HepG2 (cell line): Measurements from ENCODE around the gene HAGHL. TPM values are rescaled to one million over a fixed set of nuclear protein-coding genes. Genes with fewer than 3 reads are reported as not detected.

Experiments used
- ATAC-seq: fragments of 200-7000 bp; cut with Tn5 transposase; 3 replicates; pipeline ENCODE4 v1.9.1; 2020; ENCODE audit warnings: mild to moderate bottlenecking, moderate library complexity
- BruUV-seq: library from RNA; stranded (reverse); fragments of 400-500 nt; replicated peaks from 2 replicates; lab custom pipeline; 2021; lab: Mats Ljungman, UMichigan
- CTCF ChIA-PET: fragments of 300-600 bp; formaldehyde crosslinking; extraction: SDS; loops from one replicate; lab custom pipeline; 2021; ENCODE audit warnings: low total read pairs, inconsistent platforms, low intra/inter-chr PET ratio; lab: Yijun Ruan, JAX
- POLR2A ChIA-PET: fragments of 350-600 bp; sonication (Branson Sonifier 250); formaldehyde crosslinking; loops from one replicate; lab custom pipeline; 2020; ENCODE audit warnings: antibody characterized with exemption, inconsistent platforms; lab: Yijun Ruan, JAX
- DNase-seq: peaks from one replicate; pipeline ENCODE4 v3.0.0-alpha.2; 2015; ENCODE audit warnings: low spot score
- FAIRE-seq: peaks from 3 replicates; lab custom pipeline; 2011; peaks lifted over from hg19 to GRCh38; lab: Jason Lieb, UNC
- H2AFZ ChIP-seq: one replicate; pipeline ENCODE4 v1.6.1; 2011; ENCODE audit warnings: low read length, inconsistent platforms
- H3K27ac ChIP-seq: fragments of 300-600 bp; 3 replicates; pipeline ENCODE4 v1.8.0; 2011; ENCODE audit warnings: mixed run types, mild to moderate bottlenecking, mixed read lengths, low read length, inconsistent platforms; ENCODE audit not compliant: insufficient read depth; ENCODE audit errors: extremely low read length
- H3K27me3 ChIP-seq, 2 experiments: fragments of 200-600 bp in 1 of 2; 2 replicates in 1 of 2; 3 replicates in 1 of 2; pipeline versions ENCODE4 v1.6.0 to v1.8.0; 2011; ENCODE audit warnings: low read length in 2 of 2, mild to moderate bottlenecking in 2 of 2, moderate library complexity in 2 of 2, inconsistent platforms in 1 of 2; ENCODE audit not compliant: insufficient read depth in 2 of 2, control insufficient read depth in 1 of 2
- H3K36me3 ChIP-seq, 2 experiments: fragments of 200-600 bp in 1 of 2; replicated peaks in 1 of 2; 2 replicates in 1 of 2; 3 replicates in 1 of 2; pipeline versions ENCODE4 v1.5.1 to v1.8.0; 2011; ENCODE audit warnings: low read length in 2 of 2, inconsistent platforms in 1 of 2; ENCODE audit not compliant: insufficient read depth in 2 of 2, control insufficient read depth in 1 of 2
- H3K4me1 ChIP-seq: 2 replicates; pipeline ENCODE4 v1.5.1; 2012; ENCODE audit warnings: low read length, inconsistent platforms; ENCODE audit not compliant: insufficient read depth
- H3K4me2 ChIP-seq: 2 replicates; pipeline ENCODE4 v1.6.0; 2011; ENCODE audit warnings: low read depth, low read length, inconsistent platforms
- H3K4me3 ChIP-seq, 3 experiments: fragments of 200-600 bp in 1 of 3; sonication (generic), shearing (Covaris generic) in 1 of 3; replicated peaks in 1 of 3; 2 replicates each; pipeline ENCODE4 v1.5.1; 2011 to 2016; ENCODE audit warnings: low read length in 3 of 3, inconsistent platforms in 2 of 3, low read depth in 2 of 3, mild to moderate bottlenecking in 2 of 3, control low read depth in 1 of 3, mixed read lengths in 1 of 3; ENCODE audit not compliant: insufficient read depth in 1 of 3
- H3K79me2 ChIP-seq: one replicate; pipeline ENCODE4 v1.6.1; 2011; ENCODE audit warnings: low read length, inconsistent platforms; ENCODE audit not compliant: insufficient read depth
- H3K9ac ChIP-seq: 2 replicates; pipeline ENCODE4 v1.6.0; 2011; ENCODE audit warnings: mild to moderate bottlenecking, low read depth, low read length, inconsistent platforms; ENCODE audit not compliant: insufficient read depth
- H3K9me3 ChIP-seq: 2 replicates; pipeline ENCODE4 v1.5.1; 2012; ENCODE audit warnings: mild to moderate bottlenecking, low read length
- H4K20me1 ChIP-seq: 2 replicates; pipeline ENCODE4 v1.6.0; 2011; ENCODE audit warnings: inconsistent platforms, mild to moderate bottlenecking, low read length, moderate library complexity; ENCODE audit not compliant: insufficient read depth
- ATF7-NPFF ChIP-seq: sonication (generic); formaldehyde crosslinking; IDR thresholded peaks from 2 replicates; pipeline ENCODE4 v1.8.1; 2023; ENCODE audit warnings: mild to moderate bottlenecking, low read depth, missing genetic modification reagents, moderate library complexity
- BRCA1 ChIP-seq: sonication (generic); formaldehyde crosslinking; IDR thresholded peaks from 2 replicates; pipeline ENCODE4 v1.4.0; 2020; ENCODE audit warnings: missing genetic modification reagents
- CBFB ChIP-seq: sonication (generic); formaldehyde crosslinking; IDR thresholded peaks from 2 replicates; pipeline ENCODE4 v1.4.0; 2020; ENCODE audit warnings: missing genetic modification reagents
- CHCHD3 ChIP-seq: sonication (generic); formaldehyde crosslinking; IDR thresholded peaks from 2 replicates; pipeline ENCODE4 v1.8.0; 2022; ENCODE audit warnings: mild to moderate bottlenecking, missing genetic modification reagents, moderate library complexity
- ERF ChIP-seq: IDR thresholded peaks from 2 replicates; pipeline ENCODE4 v1.6.1; 2018; ENCODE audit warnings: missing biosample characterization, missing genetic modification reagents
- MXI1 ChIP-seq: IDR thresholded peaks from 3 replicates; pipeline ENCODE4 v1.6.1; 2012; ENCODE audit warnings: low read depth, low read length, inconsistent platforms, borderline replicate concordance
- RARG ChIP-seq: sonication (generic); formaldehyde crosslinking; IDR thresholded peaks from 2 replicates; pipeline ENCODE4 v1.4.0; 2020; ENCODE audit warnings: low read depth, mild to moderate bottlenecking, missing genetic modification reagents
- TEAD2 ChIP-seq: sonication (generic); formaldehyde crosslinking; IDR thresholded peaks from 2 replicates; pipeline ENCODE4 v1.9.0; 2021; ENCODE audit warnings: missing genetic modification reagents
- ZFP62 ChIP-seq: sonication (generic); formaldehyde crosslinking; IDR thresholded peaks from 2 replicates; pipeline ENCODE4 v1.4.0; 2020; ENCODE audit warnings: missing genetic modification reagents
- ZFP90 ChIP-seq: sonication (generic); formaldehyde crosslinking; IDR thresholded peaks from 2 replicates; pipeline ENCODE4 v1.8.0; 2022; ENCODE audit warnings: missing genetic modification reagents, mild to moderate bottlenecking, inconsistent platforms, borderline replicate concordance
- ZNF232 ChIP-seq: sonication (generic); formaldehyde crosslinking; IDR thresholded peaks from 2 replicates; pipeline ENCODE4 v1.4.0; 2020; ENCODE audit warnings: missing genetic modification reagents, borderline replicate concordance
- ZNF678 ChIP-seq: sonication (generic); formaldehyde crosslinking; IDR thresholded peaks from 2 replicates; pipeline ENCODE4 v1.4.0; 2020; ENCODE audit warnings: mild to moderate bottlenecking, missing genetic modification reagents
- ZNF766 ChIP-seq: sonication (generic); formaldehyde crosslinking; IDR thresholded peaks from 2 replicates; pipeline ENCODE4 v1.5.0; 2020; ENCODE audit warnings: missing genetic modification reagents, borderline replicate concordance
- ZNF768 ChIP-seq: sonication (generic); formaldehyde crosslinking; IDR thresholded peaks from 2 replicates; pipeline ENCODE4 v1.4.0; 2020; ENCODE audit warnings: missing genetic modification reagents
- ZNF879 ChIP-seq: sonication (generic); formaldehyde crosslinking; IDR thresholded peaks from 2 replicates; pipeline ENCODE4 v1.8.1; 2023; ENCODE audit warnings: missing genetic modification reagents
- WGBS: methylation state at CpG from one replicate; pipeline ENCODE4 v1.1.6; 2017; ENCODE audit warnings: low lambda C conversion rate; 5-methylcytosine and 5-hydroxymethylcytosine counted together
- in situ Hi-C: cut with HindIII; loops from 2 replicates; pipeline ENCODE4 v1.10.0; 2017; ENCODE audit warnings: low pct_unique_long_range_greater_than_20kb; ENCODE audit not compliant: extremely low pct_ligation_motif_present
- intact Hi-C: fragments of 100-400 bp; cut with micrococcal nuclease; formaldehyde crosslinking; loops from one replicate; pipeline ENCODE4 v1.10.0; 2022; ENCODE audit not compliant: unreplicated experiment
- polyA plus RNA-seq, 8 experiments: library from polyadenylated mRNA; depleted of rRNA in 3 of 8; stranded (reverse) in 7 of 8; unstranded in 1 of 8; fragments of >200 nt; fragmentation: Illumina TruSeq in 4 of 8; extraction: Trizol in 4 of 8; gene quantifications; 2 replicates each; pipeline versions ENCODE4 v1.2.1 to v1.2.3, GENCODE V29; 2011 to 2016; ENCODE audit warnings: low read depth in 4 of 8, missing spikeins in 1 of 8, mixed read lengths in 1 of 8; ENCODE audit not compliant: insufficient read depth in 1 of 8
- total RNA-seq, 5 experiments: library from RNA; depleted of rRNA; stranded (reverse); fragments of >200 nt; fragmentation: Illumina TruSeq; extraction: Trizol; gene quantifications; 2 replicates each; pipeline ENCODE4 v1.2.3, GENCODE V29; 2016; ENCODE audit warnings: low read depth in 1 of 5
- TF ChIP-seq, protein P1 (sequence below): sonication (generic); formaldehyde crosslinking; IDR thresholded peaks from 2 replicates; pipeline ENCODE4 v1.5.1; 2020; ENCODE audit warnings: missing genetic modification reagents, mild to moderate bottlenecking, borderline replicate concordance
- TF ChIP-seq, protein P2 (sequence below): IDR thresholded peaks from 2 replicates; pipeline ENCODE4 v1.6.1; 2012; ENCODE audit warnings: inconsistent platforms
- TF ChIP-seq, protein P3 (sequence below): sonication (generic); formaldehyde crosslinking; IDR thresholded peaks from 2 replicates; pipeline ENCODE4 v1.5.0; 2020; ENCODE audit warnings: mild to moderate bottlenecking, missing genetic modification reagents, borderline replicate concordance

HAGHL gene
- total and polyA plus RNA-seq, 2 of the 13 experiments (the other 11 are each of a cell fraction or from before 2014, with no cell fraction given), result 3.4 to 8.4 TPM

DNA sequence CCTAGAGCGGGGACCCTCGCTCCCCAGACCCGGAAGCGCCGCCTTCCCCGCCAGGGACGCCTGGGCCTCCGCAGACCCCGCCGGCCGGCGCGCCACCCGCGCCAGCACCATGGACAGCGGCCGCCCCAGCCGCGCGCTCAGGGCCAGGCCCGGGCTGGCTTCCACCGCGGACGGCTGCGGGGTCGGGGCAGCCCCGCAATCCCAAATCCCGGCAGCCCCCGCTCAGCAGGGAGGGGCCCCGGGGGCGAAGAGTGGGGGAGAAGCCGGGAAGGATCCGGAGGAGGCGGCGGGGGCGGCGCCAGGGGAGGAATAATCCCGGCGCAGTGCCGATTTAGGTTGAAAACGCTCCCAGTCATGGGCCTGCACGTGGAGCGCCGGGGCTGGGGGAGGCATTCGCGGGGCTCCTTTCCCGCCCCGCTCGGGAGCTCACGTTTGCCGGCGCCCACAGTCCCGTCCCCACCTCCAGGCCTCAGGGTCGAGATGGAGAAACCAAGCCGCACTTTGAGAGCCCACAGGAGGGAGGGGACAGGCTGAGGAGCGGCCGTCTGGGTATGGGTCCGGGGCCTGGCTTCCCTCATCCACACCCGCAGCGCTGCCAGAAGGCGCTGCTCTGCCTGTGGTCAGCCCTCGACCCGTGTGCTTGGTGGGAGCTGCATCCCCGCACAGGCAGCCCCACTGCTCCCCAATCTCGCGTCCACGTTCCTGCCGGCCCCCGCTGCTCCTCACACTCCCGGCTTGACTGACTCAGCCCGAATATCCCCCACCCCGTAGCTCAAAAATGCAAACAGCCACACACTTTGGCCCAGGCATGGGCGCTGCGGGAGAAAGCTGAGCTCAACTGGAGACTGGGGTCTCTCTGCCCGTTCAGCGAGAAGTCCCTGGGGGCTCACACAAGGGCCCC is 26.0 kb upstream of the HAGHL start:
- WGBS, result 24% methylated on average over 7 of the region's 76 CpGs
- ChIA-PET POLR2A (no interaction called here), CTCF (no interaction called here)
- ATAC-seq, result peak; percentile 68
- Histone ChIP-seq H3K27me3 (peaks cover 27 to 64% of the 10 kb centered on the region in 2 experiments), H3K4me1 (peaks cover under 1% of the 10 kb centered on the region; the same call in 1 of the 2 replicates), H2AFZ (no peak overlapping the region), H3K4me2 (no peak overlapping the region), H3K79me2 (no peaks in the 10 kb centered on the region), H3K27ac (no peak overlapping the region), H3K9me3 (no peaks in the 10 kb centered on the region), H3K4me3 (no peak overlapping the region), H4K20me1 (peaks cover 3% of the 10 kb centered on the region; the same call in 1 of the 2 replicates), H3K36me3 (no peaks in the 10 kb centered on the region), H3K9ac (no peak overlapping the region)
- no peak for FAIRE-seq
- intact Hi-C loops (no loop called here), in situ Hi-C loops (no loop called here)
- no TSS peak for BruUV-seq
- DNase-seq, result no peak
- TF ChIP-seq RARG (CRISPR knock-in tag), result peak; percentile 64; the same call in 1 of the 2 replicates
- TF ChIP-seq, protein P1, sequence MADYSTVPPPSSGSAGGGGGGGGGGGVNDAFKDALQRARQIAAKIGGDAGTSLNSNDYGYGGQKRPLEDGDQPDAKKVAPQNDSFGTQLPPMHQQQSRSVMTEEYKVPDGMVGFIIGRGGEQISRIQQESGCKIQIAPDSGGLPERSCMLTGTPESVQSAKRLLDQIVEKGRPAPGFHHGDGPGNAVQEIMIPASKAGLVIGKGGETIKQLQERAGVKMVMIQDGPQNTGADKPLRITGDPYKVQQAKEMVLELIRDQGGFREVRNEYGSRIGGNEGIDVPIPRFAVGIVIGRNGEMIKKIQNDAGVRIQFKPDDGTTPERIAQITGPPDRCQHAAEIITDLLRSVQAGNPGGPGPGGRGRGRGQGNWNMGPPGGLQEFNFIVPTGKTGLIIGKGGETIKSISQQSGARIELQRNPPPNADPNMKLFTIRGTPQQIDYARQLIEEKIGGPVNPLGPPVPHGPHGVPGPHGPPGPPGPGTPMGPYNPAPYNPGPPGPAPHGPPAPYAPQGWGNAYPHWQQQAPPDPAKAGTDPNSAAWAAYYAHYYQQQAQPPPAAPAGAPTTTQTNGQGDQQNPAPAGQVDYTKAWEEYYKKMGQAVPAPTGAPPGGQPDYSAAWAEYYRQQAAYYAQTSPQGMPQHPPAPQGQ (CRISPR knock-in tag), result no peak
- TF ChIP-seq ZNF766 (CRISPR knock-in tag), result peak; percentile 73; the same call in 1 of the 2 replicates
- TF ChIP-seq ERF (CRISPR knock-in tag), result peak; percentile 57; the same call in 1 of the 2 replicates
- no peak for TF ChIP-seq CBFB (CRISPR knock-in tag)
- TF ChIP-seq ATF7-NPFF (CRISPR knock-in tag), result peak; percentile 84; the same call in 1 of the 2 replicates
- peak; percentile 73; the same call in 1 of the 2 replicates for TF ChIP-seq ZNF232 (CRISPR knock-in tag)
- TF ChIP-seq, protein P2, sequence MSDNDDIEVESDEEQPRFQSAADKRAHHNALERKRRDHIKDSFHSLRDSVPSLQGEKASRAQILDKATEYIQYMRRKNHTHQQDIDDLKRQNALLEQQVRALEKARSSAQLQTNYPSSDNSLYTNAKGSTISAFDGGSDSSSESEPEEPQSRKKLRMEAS, result no peak
- peak; percentile 57; the same call in 1 of the 2 replicates for TF ChIP-seq ZNF768 (CRISPR knock-in tag)
- TF ChIP-seq ZNF879, result no peak
- peak; percentile 73; the same call in 1 of the 2 replicates for TF ChIP-seq CHCHD3 (CRISPR knock-in tag)
- TF ChIP-seq ZFP90, result peak; percentile 70; the same call in 1 of the 2 replicates
- peak; percentile 66; the same call in 1 of the 2 replicates for TF ChIP-seq ZNF678 (CRISPR knock-in tag)
- TF ChIP-seq TEAD2, result 0 out of 2 replicates have a peak, but pooled peaks have one; percentile 62
- TF ChIP-seq, protein P3, sequence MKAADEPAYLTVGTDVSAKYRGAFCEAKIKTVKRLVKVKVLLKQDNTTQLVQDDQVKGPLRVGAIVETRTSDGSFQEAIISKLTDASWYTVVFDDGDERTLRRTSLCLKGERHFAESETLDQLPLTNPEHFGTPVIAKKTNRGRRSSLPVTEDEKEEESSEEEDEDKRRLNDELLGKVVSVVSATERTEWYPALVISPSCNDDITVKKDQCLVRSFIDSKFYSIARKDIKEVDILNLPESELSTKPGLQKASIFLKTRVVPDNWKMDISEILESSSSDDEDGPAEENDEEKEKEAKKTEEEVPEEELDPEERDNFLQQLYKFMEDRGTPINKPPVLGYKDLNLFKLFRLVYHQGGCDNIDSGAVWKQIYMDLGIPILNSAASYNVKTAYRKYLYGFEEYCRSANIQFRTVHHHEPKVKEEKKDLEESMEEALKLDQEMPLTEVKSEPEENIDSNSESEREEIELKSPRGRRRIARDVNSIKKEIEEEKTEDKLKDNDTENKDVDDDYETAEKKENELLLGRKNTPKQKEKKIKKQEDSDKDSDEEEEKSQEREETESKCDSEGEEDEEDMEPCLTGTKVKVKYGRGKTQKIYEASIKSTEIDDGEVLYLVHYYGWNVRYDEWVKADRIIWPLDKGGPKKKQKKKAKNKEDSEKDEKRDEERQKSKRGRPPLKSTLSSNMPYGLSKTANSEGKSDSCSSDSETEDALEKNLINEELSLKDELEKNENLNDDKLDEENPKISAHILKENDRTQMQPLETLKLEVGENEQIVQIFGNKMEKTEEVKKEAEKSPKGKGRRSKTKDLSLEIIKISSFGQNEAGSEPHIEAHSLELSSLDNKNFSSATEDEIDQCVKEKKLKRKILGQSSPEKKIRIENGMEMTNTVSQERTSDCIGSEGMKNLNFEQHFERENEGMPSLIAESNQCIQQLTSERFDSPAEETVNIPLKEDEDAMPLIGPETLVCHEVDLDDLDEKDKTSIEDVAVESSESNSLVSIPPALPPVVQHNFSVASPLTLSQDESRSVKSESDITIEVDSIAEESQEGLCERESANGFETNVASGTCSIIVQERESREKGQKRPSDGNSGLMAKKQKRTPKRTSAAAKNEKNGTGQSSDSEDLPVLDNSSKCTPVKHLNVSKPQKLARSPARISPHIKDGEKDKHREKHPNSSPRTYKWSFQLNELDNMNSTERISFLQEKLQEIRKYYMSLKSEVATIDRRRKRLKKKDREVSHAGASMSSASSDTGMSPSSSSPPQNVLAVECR (CRISPR knock-in tag), result peak; percentile 46; the same call in 1 of the 2 replicates
- no peak for TF ChIP-seq ZFP62 (CRISPR knock-in tag)
- TF ChIP-seq MXI1, result peak; percentile 58; the same call in 1 of the 3 replicates
- TF ChIP-seq BRCA1 (CRISPR knock-in tag), result peak; percentile 66; the same call in 1 of the 2 replicates
